Neuron (in vitro differentiated cells): ENCODE data around the gene C20orf141.
"Not testable (repeated sequence)": the region's sequence is repeated elsewhere in the genome, so short reads cannot be mapped to it uniquely, and the experiment has no call there.

ENCODE experiments used
- H2AFZ ChIP-seq: one replicate; pipeline ENCODE4 v1.6.1; 2013; ENCODE audit warnings: low read depth, mild to moderate bottlenecking, inconsistent platforms, low read length, moderate library complexity
- H3K27me3 ChIP-seq: one replicate; pipeline ENCODE4 v1.6.1; 2013; ENCODE audit warnings: low read length; ENCODE audit not compliant: insufficient read depth
- H3K36me3 ChIP-seq: one replicate; pipeline ENCODE4 v1.6.1; 2013; ENCODE audit warnings: low read length; ENCODE audit not compliant: insufficient read depth
- H3K4me1 ChIP-seq: one replicate; pipeline ENCODE4 v1.6.1; 2013; ENCODE audit warnings: low read length; ENCODE audit not compliant: insufficient read depth
- H3K4me3 ChIP-seq: 2 replicates; pipeline ENCODE4 v1.5.1; 2013; ENCODE audit warnings: mild to moderate bottlenecking, low read length, moderate library complexity
- H3K9me3 ChIP-seq: one replicate; pipeline ENCODE4 v1.6.1; 2013; ENCODE audit warnings: low read length

The C20orf141 gene

DNA sequence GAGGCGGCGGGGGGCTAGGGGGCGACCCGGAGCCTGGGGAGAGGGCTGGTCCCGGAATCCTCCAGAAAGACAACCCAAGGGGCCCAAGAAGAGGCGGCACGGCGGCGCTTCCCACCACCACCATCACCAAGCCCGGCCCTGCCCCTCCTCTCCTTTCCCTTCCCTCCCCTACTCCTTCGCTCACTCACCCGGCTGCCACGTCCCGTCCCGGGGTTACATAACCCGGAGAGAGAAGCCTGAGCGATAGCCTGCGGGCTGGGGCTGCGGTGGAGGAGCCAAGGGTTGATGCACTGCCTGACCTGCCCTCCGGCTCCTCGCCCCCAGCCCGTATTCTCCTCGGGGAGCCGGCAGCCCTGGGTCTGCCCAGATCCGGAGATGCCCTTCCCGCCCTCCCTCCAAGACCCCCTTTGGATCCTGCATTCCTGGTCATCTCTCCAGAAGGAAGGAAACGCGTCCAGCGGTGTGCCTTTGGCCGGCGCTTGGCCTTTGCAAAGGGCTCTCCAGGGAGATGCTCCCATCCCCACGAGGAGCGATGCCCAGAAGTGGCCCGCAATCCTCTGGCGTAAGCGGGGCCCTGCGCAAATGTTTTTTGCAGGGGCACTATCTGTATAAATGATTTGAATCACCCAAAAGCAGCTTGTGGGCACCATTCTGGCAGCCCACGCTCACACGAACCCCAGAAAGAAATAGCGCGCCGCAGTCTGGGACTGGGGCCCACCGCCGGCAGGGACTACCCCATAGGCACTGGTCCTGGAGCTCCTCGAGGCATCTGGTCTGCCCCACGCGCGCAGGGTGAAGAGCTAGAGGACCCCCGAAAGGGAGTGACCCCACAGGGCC is 9.7 kb upstream of the C20orf141 start:
- Histone ChIP-seq H3K36me3 (no peaks in the 10 kb centered on the region), H3K4me1 (peaks cover 4% of the 10 kb centered on the region), H3K4me3 (no peak overlapping the region), H3K9me3 (no peaks in the 10 kb centered on the region), H3K27me3 (no peaks in the 10 kb centered on the region), H2AFZ (no peak overlapping the region)

- no peaks in the 10 kb centered on the region for H3K27me3 ChIP-seq
Observed at GRCh38 chr20:2805689-2806350, 9.0 kb upstream of the C20orf141 start.

DNA sequence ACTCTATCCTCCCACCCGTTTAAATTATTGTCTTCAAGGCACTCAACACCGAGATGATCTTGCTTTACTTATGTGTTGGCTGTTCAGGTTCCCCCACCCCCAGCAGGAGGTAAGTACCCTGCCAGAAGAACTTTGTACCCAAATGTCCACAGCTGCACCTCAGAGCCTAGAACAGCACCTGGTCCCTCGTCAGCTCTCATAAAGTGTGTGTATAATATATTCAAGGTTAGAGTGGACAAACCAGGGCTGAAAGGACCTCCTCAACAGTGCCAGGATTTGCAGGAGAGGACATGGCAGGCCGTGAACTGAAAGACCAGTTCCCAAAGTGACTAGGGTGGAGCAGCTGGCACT is 8.5 kb upstream of the C20orf141 start:
- H3K9me3 ChIP-seq: no peaks in the 10 kb centered on the region
- H3K4me3 ChIP-seq: no peak overlapping the region
- H3K27me3 ChIP-seq: no peaks in the 10 kb centered on the region
- no peak overlapping the region for H2AFZ ChIP-seq
- no peaks in the 10 kb centered on the region for H3K36me3 ChIP-seq
- no peaks in the 10 kb centered on the region for H3K4me1 ChIP-seq

More at GRCh38 chr20:2805689-2806350, 9.0 kb upstream of the C20orf141 start:
- H2AFZ ChIP-seq: no peak overlapping the region
- H3K9me3 ChIP-seq: no peaks in the 10 kb centered on the region
- H3K4me1 ChIP-seq: peaks cover 3% of the 10 kb centered on the region
- no peaks in the 10 kb centered on the region for H3K36me3 ChIP-seq
- H3K4me3 ChIP-seq: no peak overlapping the region

DNA sequence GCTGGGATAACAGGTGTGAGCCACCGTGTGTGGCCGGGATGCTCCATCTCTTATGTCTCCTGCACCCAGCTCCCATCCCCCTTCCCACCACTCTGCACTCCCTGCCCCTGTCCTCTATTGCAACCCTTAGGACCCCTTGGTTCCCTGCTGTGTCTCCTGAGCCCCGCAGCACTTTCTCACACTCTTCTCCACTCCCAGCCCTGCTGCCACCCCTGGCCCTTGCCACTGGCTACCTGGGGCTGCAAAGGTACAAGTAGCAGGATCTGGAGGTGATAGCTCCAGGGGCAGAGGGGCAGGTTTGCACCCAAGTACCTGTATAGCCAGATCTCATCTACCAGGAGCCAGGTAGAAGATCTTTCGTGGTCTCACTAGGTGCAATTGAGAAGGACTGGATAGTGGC is 7.8 kb upstream of the C20orf141 start:
- Histone ChIP-seq H3K4me3 (no peak overlapping the region), H3K9me3 (no peaks in the 10 kb centered on the region), H3K27me3 (no peaks in the 10 kb centered on the region), H2AFZ (no peak overlapping the region), H3K36me3 (no peaks in the 10 kb centered on the region), H3K4me1 (no peaks in the 10 kb centered on the region)

GRCh38 chr20:2807929-2808328 is 6.9 kb upstream of the C20orf141 start:
- H3K4me3 ChIP-seq, H3K9me3 ChIP-seq, H3K4me1 ChIP-seq, H3K27me3 ChIP-seq, H3K36me3 ChIP-seq, H2AFZ ChIP-seq: not testable (repeated sequence)

GRCh38 chr20:2809690-2810089 is 5.1 kb upstream of the C20orf141 start:
- no peak overlapping the region for H3K4me3 ChIP-seq
- no peak overlapping the region for H2AFZ ChIP-seq
- no peaks in the 10 kb centered on the region for H3K27me3 ChIP-seq
- H3K9me3 ChIP-seq: no peaks in the 10 kb centered on the region
- H3K4me1 ChIP-seq: no peaks in the 10 kb centered on the region
- no peaks in the 10 kb centered on the region for H3K36me3 ChIP-seq

DNA sequence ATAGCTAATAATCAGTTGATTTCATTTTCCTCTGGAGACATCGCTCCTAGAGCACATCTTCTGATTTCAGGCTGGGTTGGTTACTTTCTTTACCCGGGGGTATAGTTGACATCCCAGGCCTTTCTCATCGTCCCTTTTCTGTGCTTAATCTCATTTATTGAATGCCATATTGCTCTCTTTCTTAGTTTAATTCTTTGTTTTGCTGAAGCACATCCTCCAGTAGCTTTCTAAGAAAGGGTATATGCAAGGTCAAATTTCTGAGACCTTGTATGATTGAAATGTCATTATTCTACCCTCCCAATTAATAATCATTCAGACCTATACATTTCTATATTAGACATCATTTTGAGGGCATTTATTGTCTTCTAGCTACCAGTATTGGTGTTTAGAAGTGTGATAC is 2.6 kb upstream of the C20orf141 start:
- H3K36me3 ChIP-seq: no peaks in the 10 kb centered on the region
- peaks cover 2% of the 10 kb centered on the region for H3K27me3 ChIP-seq
- H3K4me1 ChIP-seq: no peaks in the 10 kb centered on the region
- H3K4me3 ChIP-seq: no peak overlapping the region
- no peaks in the 10 kb centered on the region for H3K9me3 ChIP-seq
- H2AFZ ChIP-seq: no peak overlapping the region

DNA sequence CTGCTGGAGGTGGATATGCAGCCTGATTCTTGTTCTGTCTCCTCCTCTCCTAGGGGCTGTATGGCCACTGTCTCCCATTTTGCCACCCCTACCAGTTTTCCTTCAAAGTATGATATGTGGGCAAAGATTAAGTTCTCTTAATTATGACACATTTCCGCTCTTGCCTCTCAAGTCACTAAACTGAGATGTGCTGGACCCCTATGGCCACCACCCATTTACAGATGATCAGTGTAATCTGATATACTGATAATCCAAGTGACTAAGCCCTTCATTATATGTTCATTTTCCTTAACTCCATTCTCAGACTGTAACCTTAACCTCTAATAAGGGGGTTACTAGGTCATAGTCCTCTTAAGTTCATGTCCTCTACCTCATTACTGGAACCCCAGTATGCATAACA is 711 bp upstream of the C20orf141 start:
- no peaks in the 10 kb centered on the region for H3K36me3 ChIP-seq
- H3K9me3 ChIP-seq: no peaks in the 10 kb centered on the region
- peaks cover 10% of the 10 kb centered on the region for H3K27me3 ChIP-seq
- H3K4me3 ChIP-seq: no peak overlapping the region
- H2AFZ ChIP-seq: no peak overlapping the region
- no peaks in the 10 kb centered on the region for H3K4me1 ChIP-seq

DNA sequence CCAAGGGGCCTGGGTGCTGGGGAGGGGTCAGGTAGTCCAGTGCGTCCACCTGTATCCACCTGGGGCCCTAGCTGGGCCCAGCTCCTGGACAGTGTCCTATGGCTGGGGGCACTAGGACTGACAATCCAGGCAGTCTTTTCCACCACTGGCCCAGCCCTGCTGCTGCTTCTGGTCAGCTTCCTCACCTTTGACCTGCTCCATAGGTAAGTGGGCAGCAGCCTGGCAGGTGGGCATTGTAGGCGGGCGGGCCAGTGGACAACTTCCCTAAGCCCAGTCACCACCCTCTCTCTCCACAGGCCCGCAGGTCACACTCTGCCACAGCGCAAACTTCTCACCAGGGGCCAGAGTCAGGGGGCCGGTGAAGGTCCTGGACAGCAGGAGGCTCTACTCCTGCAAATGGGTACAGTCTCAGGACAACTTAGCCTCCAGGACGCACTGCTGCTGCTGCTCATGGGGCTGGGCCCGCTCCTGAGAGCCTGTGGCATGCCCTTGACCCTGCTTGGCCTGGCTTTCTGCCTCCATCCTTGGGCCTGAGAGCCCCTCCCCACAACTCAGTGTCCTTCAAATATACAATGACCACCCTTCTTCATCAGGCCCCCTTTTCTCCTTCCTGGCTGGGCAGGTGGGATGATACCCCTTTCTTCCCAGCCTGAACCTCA is 584 bp downstream of the C20orf141 start:
- H2AFZ ChIP-seq: no peak overlapping the region
- no peaks in the 10 kb centered on the region for H3K9me3 ChIP-seq
- H3K4me3 ChIP-seq: no peak overlapping the region
- H3K27me3 ChIP-seq: peaks cover 19% of the 10 kb centered on the region
- H3K4me1 ChIP-seq: no peaks in the 10 kb centered on the region
- no peaks in the 10 kb centered on the region for H3K36me3 ChIP-seq

- H2AFZ ChIP-seq: no peak within 1 kb of the TSS
- H3K36me3 ChIP-seq: no peaks in the 10 kb centered on the region
- peaks cover 2% of the 10 kb centered on the region for H3K9me3 ChIP-seq
- peaks cover 25% of the 10 kb centered on the region for H3K27me3 ChIP-seq
- H3K4me1 ChIP-seq: no peaks in the 10 kb centered on the region
- no peak within 1 kb of the TSS for H3K4me3 ChIP-seq
Observed at GRCh38 chr20:2816030-2816582, 1.3 kb downstream of the C20orf141 start, which contains the start of gene TMEM239. TMEM239 (plus strand) TSS chr20:2816364; CDS start chr20:2816555, 191 bp downstream.

DNA sequence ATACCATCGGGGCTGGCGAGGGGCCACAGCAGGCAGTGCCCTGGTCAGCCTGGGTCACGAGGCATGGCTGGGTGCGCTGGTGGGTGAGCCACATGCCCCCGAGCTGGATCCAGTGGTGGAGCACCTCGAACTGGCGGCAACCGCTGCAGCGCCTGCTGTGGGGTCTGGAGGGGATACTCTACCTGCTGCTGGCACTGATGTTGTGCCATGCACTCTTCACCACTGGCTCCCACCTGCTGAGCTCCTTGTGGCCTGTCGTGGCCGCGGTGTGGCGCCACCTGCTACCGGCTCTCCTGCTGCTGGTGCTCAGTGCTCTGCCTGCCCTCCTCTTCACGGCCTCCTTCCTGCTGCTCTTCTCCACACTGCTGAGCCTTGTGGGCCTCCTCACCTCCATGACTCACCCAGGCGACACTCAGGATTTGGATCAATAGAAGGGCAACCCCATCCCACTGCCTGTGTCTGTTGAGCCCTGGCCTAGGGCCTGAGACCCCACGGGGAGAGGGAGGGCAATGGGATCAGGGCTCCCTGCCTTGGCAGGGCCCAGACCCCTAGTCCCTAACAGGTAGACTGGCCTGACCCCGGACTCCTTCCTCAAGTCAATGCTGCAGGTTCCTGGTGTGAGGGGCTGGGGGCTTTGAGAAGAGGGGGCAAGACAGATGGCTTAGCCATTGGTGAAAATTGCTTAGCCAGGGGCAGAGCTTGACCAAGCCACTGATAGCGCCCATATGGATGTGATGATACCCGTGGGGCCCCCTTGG is 2.0 kb downstream of the C20orf141 start:
- Histone ChIP-seq H2AFZ (no peak overlapping the region), H3K27me3 (peaks cover 31% of the 10 kb centered on the region), H3K4me1 (no peaks in the 10 kb centered on the region), H3K4me3 (no peak overlapping the region), H3K9me3 (peaks cover 2% of the 10 kb centered on the region), H3K36me3 (no peaks in the 10 kb centered on the region)

- no peak overlapping the region for H3K4me3 ChIP-seq
- no peak overlapping the region for H2AFZ ChIP-seq
- H3K4me1 ChIP-seq: no peaks in the 10 kb centered on the region
- peaks cover 2% of the 10 kb centered on the region for H3K9me3 ChIP-seq
- peaks cover 34% of the 10 kb centered on the region for H3K27me3 ChIP-seq
- H3K36me3 ChIP-seq: no peaks in the 10 kb centered on the region
Observed at GRCh38 chr20:2817341-2817726, 2.5 kb downstream of the C20orf141 start.
